ENCODE data around the gene ATG7. TPM values are rescaled to one million over a fixed set of nuclear protein-coding genes. Genes with fewer than 3 reads are reported as not detected.
"Not testable (repeated sequence)": the region's sequence is repeated elsewhere in the genome, so short reads cannot be mapped to it uniquely, and the experiment has no call there.

The ATG7 gene
- polyA plus RNA-seq, 10 donors: 10.7 to 18.7 (median 14.0) TPM

- DNase-seq: not testable (repeated sequence)
Measured at GRCh38 chr3:11502413-11502812, 230.2 kb downstream of the ATG7 start.

GRCh38 chr3:11507719-11508118 is 235.5 kb downstream of the ATG7 start:
- no peak for DNase-seq

GRCh38 chr3:11508346-11509172 is 236.4 kb downstream of the ATG7 start:
- no peak for DNase-seq

- peak; percentile 67 to 88 (median 84) for DNase-seq
Measured at GRCh38 chr3:11509173-11510000, 237.2 kb downstream of the ATG7 start.

GRCh38 chr3:11510001-11510340 is 237.8 kb downstream of the ATG7 start:
- peak in 1 of 3 donors; percentile 52 for DNase-seq

GRCh38 chr3:11510356-11510755 is 238.2 kb downstream of the ATG7 start:
- peak in 1 of 3 donors; percentile 53 for DNase-seq

- not testable (repeated sequence) for DNase-seq
Measured at GRCh38 chr3:11511606-11512005, 239.4 kb downstream of the ATG7 start.

GRCh38 chr3:11513125-11513816 is 241.1 kb downstream of the ATG7 start:
- DNase-seq: not testable (repeated sequence)

GRCh38 chr3:11513817-11514135 is 241.6 kb downstream of the ATG7 start:
- DNase-seq: no peak

GRCh38 chr3:11514191-11514821 is 242.1 kb downstream of the ATG7 start:
- DNase-seq: peak in 2 of 3 donors; percentile 34 to 76

- no peak for DNase-seq
Measured at GRCh38 chr3:11517601-11518000, 245.4 kb downstream of the ATG7 start.

GRCh38 chr3:11521167-11521566 is 249.0 kb downstream of the ATG7 start:
- no peak for DNase-seq

GRCh38 chr3:11522398-11522715 is 250.2 kb downstream of the ATG7 start:
- no peak for DNase-seq

- DNase-seq: no peak
Measured at GRCh38 chr3:11522953-11523571, 250.9 kb downstream of the ATG7 start.

- peak in 2 of 3 donors; percentile 67 to 88 for DNase-seq
Measured at GRCh38 chr3:11523572-11524101, 251.4 kb downstream of the ATG7 start.

GRCh38 chr3:11526121-11526520 is 253.9 kb downstream of the ATG7 start:
- DNase-seq: not testable (repeated sequence)

GRCh38 chr3:11529281-11529680 is 257.1 kb downstream of the ATG7 start:
- DNase-seq: no peak

- DNase-seq: peak; percentile 34 to 93 (median 62)
Measured at GRCh38 chr3:11530153-11530721, 258.0 kb downstream of the ATG7 start.

- DNase-seq: no peak
Measured at GRCh38 chr3:11532931-11533391, 260.8 kb downstream of the ATG7 start.

- no peak for DNase-seq
Measured at GRCh38 chr3:11534011-11534792, 262.0 kb downstream of the ATG7 start.

All from muscle of back (tissue), 11 donors.